Putamen (tissue), 1 donor: ENCODE data around the gene SYTL4.
"Not testable (repeated sequence)": the region's sequence is repeated elsewhere in the genome, so short reads cannot be mapped to it uniquely, and the experiment has no call there.

Experiments
- DNase-seq: peaks from one replicate; pipeline ENCODE4 v3.0.0-alpha.2; 2016; ENCODE audit warnings: low spot score

Gene SYTL4

GRCh38 chrX:100731441-100732281 lies at the start of gene SYTL4:
TSS of gene SYTL4 (minus strand) at chrX:100732121. CDS start at chrX:100702037, 30,084 bp downstream.
- DNase-seq, result no peak

- not testable (repeated sequence) for DNase-seq
Observed at GRCh38 chrX:100769439-100769838, 37.5 kb upstream of the SYTL4 start.

- peak; percentile 21 for DNase-seq
Observed at GRCh38 chrX:100768679-100769338, 36.9 kb upstream of the SYTL4 start.

GRCh38 chrX:100750883-100751282 lies 19.0 kb upstream of the SYTL4 start:
- DNase-seq, result no peak

DNA sequence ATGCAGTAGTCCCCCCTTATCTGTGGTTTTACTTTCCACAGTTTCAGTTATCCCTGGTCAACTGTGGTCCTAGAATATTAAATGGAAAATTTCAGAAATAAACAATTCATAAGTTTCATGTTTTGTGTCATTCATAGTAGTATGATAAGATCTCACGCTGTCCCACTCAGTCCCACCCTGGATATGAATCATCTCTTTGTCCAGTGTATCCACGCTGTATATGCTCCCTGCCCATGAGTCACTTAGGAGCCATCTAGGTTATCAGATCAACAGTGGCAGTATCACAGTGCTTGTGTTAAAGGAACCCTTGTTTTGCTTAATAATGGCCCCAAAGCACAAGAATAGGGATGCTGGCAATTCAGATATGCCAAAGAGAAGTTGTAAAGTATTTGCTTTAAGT lies 16.2 kb upstream of the SYTL4 start:
- no peak for DNase-seq

GRCh38 chrX:100747703-100748102 lies 15.8 kb upstream of the SYTL4 start:
- no peak for DNase-seq

- DNase-seq, result no peak
Observed at GRCh38 chrX:100747090-100747489, 15.2 kb upstream of the SYTL4 start.

- no peak for DNase-seq
Observed at GRCh38 chrX:100745806-100746537, 14.1 kb upstream of the SYTL4 start.

GRCh38 chrX:100745205-100745604 lies 13.3 kb upstream of the SYTL4 start:
- no peak for DNase-seq

- no peak for DNase-seq
Observed at GRCh38 chrX:100743009-100743607, 11.2 kb upstream of the SYTL4 start.

DNA sequence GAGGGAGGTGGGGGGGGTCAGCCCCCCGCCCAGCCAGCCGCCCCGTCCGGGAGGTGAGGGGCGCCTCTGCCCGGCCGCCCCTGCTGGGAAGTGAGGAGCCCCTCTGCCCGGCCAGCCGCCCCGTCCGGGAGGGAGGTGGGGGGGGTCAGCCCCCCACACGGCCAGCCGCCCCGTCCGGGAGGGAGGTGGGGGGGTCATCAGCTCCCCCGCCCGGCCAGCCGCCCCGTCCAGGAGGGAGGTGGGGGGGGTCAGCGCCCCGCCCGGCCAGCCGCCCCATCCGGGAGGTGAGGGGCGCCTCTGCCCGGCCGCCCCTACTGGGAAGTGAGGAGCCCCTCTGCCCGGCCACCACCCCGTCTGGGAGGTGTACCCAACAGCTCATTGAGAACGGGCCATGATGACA lies 7.9 kb downstream of the SYTL4 start:
- DNase-seq, result not testable (repeated sequence)

DNA sequence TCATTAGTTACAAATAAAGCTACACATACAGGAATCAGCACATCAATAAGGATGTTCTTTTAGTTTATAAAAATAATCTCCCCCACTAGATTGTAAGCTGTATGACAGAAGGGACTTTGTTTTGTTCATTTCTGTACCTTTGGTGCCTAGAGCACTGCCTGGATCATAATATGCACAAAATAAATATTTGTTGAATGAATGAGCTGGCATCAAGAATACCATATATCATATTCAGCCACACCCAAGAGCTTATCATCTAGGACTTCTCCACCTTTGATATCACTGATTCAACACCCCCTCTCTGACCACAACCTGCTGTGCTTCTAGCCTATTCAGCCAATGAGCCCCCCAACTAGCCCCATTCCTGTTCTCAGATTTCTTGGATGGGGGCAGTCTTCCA lies 10.6 kb downstream of the SYTL4 start:
- DNase-seq, result no peak

DNA sequence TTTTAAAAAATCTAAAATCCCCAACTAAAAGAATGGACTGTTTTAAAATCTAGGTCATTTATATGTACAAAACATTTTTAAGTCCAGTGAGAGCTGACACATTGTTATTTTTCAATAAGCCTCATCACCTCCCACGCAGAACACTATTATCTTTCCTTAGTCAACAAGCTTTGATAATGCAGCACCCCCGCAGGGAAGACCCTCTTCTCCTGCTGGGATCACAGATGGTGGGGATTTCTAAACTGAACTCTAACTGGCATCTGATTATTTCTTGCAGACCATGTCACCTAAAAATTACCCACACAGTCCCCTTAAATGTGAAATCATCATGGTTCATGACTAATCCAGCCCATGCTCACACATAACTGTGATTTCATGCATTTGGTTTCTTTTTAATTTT lies 11.6 kb downstream of the SYTL4 start:
- no peak for DNase-seq

GRCh38 chrX:100719139-100719538 lies 12.8 kb downstream of the SYTL4 start:
- DNase-seq, result no peak

DNA sequence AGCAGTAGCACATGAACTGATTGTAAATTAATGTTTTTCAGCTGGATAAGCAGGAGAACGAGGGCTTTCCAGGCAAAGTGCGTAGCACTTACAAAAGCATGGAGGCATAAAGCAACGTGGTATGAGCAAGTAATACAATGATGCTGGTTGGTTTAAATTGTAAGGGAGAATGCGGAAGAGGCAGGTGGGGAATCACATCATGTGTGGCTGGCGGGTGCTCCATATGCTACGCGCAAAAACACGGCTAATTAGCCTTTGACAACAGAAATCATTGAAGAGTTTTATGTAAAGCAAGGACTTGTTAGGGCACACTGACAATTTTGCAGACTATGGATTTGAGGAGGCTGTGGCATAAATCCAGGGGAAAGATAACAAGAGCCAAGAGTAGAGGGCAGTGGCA lies 14.6 kb downstream of the SYTL4 start:
- DNase-seq, result no peak

DNA sequence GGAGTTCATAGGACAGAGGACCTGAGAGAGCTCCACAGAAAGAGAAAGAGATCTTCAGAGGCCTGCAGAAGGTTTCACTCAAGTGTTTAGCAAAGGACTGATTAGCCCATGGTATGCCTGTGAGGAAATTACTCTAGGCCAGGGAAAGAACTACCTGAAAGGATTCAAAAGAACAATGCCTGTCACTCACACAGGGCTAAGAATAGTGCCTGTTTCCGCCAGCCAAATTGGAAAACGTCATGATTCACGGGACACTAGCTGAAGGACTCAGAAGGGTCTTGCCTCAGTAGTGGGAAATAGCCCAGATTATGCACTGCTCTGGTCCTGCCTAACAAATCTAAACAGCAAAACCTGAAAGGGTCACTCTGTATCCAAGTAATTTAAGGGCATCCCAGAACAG lies 21.1 kb downstream of the SYTL4 start:
- no peak for DNase-seq

DNA sequence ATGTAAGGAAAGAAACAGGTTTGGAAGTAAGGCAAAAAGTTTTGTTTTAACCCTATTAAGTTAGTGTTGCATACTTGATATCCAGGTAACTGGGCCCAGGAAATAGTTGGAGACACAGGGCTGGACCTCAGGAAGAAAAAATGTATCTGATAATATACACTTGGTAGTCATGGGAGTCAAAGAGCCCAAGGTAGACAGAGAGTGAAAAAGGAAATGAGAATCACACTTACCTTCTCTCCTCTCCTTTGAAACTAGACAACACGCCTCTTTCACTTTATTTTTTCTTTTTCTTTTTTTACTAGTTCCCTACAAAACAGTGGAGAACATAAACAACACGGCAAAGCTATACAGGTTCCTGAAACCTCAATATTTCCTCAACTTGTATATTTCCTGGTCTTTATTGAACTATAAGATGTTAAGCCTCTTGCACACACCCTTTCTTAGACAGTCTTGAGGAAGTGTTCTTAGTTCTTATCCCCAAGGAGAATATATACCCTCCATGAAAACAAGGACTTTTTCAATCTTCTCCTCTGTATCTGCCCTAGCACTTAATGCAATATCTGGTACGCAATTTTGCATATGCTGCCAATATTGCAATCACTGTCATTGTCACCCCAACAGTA lies 27.2 kb downstream of the SYTL4 start:
- DNase-seq, result no peak

- DNase-seq, result no peak
Observed at GRCh38 chrX:100700809-100701208, 31.1 kb downstream of the SYTL4 start.

- DNase-seq, result no peak
Observed at GRCh38 chrX:100698551-100698950, 33.4 kb downstream of the SYTL4 start.

DNA sequence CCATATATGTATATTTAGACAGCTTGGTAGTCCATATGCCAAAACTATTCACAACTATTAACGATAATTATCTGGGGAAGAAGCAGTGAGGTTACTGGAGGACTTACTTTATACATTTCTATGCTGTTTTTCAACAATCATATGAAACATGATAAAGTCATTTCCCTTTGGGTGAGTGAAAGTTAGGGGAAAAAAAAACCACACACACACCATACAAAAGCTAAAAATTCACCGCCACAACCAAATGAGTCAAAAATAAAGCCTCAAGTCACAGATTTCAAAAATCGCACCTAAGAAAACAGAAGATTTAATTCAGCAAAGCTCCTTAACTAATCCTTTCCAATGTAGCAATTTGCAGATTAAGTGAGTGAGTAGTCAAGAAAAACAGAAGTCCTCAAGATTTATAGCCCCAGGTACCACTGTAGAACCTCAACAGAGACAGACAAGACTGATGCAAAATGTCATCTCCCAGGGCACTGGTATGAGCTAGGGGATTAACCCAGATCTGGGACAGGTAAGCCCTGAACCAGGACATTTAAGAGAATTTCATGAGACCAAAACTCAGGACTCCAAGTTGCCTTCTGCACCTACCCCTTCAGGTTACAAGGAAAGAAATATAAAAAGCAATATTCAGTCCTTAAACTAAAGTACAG lies 35.1 kb downstream of the SYTL4 start:
- no peak for DNase-seq

GRCh38 chrX:100695991-100696390 lies 35.9 kb downstream of the SYTL4 start:
- DNase-seq, result no peak
